ENCODE measurements around the gene PLXNA2.

The PLXNA2 gene

GRCh38 chr1:208006258-208006920 is 237.8 kb downstream of the PLXNA2 start:
- FAIRE-seq (no peak), DNase-seq (ENCODE audit: insufficient read length, low spot score) (no peak)
- no peak for TF ChIP-seq CTCF (IDR thresholded peaks at IDR 0.05; ENCODE audit: insufficient read depth, missing control alignments)

- DNase-seq (ENCODE audit: insufficient read length, low spot score) (no peak), FAIRE-seq (no peak)
- TF ChIP-seq CTCF (IDR thresholded peaks at IDR 0.05; ENCODE audit: insufficient read depth, missing control alignments): no peak
These were observed 239.3 kb downstream of the PLXNA2 start for GRCh38 chr1:208004851-208005250.

GRCh38 chr1:208003241-208003640 is 240.9 kb downstream of the PLXNA2 start:
- FAIRE-seq: no peak
- no peak for TF ChIP-seq CTCF (IDR thresholded peaks at IDR 0.05; ENCODE audit: insufficient read depth, missing control alignments)
- DNase-seq (ENCODE audit: insufficient read length, low spot score): no peak

- no peak for TF ChIP-seq CTCF (IDR thresholded peaks at IDR 0.05; ENCODE audit: insufficient read depth, missing control alignments)
- DNase-seq (ENCODE audit: insufficient read length, low spot score) (no peak), FAIRE-seq (no peak)
These were observed 241.5 kb downstream of the PLXNA2 start for GRCh38 chr1:208002672-208003071.

- DNase-seq (ENCODE audit: insufficient read length, low spot score) (no peak), FAIRE-seq (no peak)
- TF ChIP-seq CTCF (IDR thresholded peaks at IDR 0.05; ENCODE audit: insufficient read depth, missing control alignments): no peak
These were observed 242.1 kb downstream of the PLXNA2 start for GRCh38 chr1:208002078-208002477.

GRCh38 chr1:208000504-208000903 is 243.7 kb downstream of the PLXNA2 start:
- TF ChIP-seq CTCF (IDR thresholded peaks at IDR 0.05; ENCODE audit: insufficient read depth, missing control alignments): no peak
- DNase-seq (ENCODE audit: insufficient read length, low spot score) (no peak), FAIRE-seq (no peak)

- FAIRE-seq (no peak), DNase-seq (ENCODE audit: insufficient read length, low spot score) (no peak)
- TF ChIP-seq CTCF (IDR thresholded peaks at IDR 0.05; ENCODE audit: insufficient read depth, missing control alignments): no peak
These were observed 244.2 kb downstream of the PLXNA2 start for GRCh38 chr1:207999972-208000371.
